ENCODE measurements around the gene CNOT2.
"Not testable (repeated sequence)": the region's sequence is repeated elsewhere in the genome, so short reads cannot be mapped to it uniquely, and the experiment has no call there.

CNOT2 gene

DNA sequence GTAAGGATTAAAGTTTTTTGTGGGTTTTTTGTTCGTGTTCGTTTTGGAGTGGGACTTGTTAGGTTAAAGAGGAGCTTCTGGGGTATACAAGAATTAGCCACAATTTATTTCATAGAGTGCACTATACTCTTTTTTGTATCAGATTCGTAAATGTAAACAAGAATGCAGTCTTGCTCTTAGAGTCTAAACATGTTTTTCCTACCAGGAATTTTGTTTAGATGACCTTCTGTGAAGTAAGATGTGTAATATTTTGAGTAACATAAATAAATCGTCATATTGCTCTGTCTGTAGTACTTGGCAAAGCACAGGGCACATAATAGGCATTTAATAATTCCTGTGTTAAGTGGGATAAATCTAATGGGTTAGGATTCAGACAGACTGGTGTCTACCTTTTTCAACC lies 9.6 kb downstream of the CNOT2 start:
- DNase-seq: no peak

DNA sequence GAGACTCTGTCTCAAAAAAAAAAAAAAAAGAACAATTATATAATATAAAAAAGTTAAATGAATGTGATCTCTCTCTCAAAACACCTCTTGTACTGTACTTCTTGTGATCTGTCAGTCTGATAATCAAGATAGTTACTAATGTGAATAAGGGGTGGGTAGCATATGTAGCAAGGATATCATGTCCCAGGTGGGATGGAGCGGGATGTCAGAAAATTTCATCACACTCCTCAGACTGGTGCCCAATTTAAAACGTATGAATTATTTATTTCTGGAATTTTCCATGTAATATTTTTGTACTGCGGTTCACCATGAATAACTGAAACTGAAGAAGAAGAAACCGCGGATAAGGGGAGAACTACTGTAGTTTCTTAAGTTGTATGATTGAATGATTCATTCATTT lies 11.0 kb downstream of the CNOT2 start:
- no peak for DNase-seq

- no peak for DNase-seq
Observed at GRCh38 chr12:70254846-70255245, 11.6 kb downstream of the CNOT2 start.

- no peak for DNase-seq
Observed at GRCh38 chr12:70255311-70255710, 12.1 kb downstream of the CNOT2 start.

DNA sequence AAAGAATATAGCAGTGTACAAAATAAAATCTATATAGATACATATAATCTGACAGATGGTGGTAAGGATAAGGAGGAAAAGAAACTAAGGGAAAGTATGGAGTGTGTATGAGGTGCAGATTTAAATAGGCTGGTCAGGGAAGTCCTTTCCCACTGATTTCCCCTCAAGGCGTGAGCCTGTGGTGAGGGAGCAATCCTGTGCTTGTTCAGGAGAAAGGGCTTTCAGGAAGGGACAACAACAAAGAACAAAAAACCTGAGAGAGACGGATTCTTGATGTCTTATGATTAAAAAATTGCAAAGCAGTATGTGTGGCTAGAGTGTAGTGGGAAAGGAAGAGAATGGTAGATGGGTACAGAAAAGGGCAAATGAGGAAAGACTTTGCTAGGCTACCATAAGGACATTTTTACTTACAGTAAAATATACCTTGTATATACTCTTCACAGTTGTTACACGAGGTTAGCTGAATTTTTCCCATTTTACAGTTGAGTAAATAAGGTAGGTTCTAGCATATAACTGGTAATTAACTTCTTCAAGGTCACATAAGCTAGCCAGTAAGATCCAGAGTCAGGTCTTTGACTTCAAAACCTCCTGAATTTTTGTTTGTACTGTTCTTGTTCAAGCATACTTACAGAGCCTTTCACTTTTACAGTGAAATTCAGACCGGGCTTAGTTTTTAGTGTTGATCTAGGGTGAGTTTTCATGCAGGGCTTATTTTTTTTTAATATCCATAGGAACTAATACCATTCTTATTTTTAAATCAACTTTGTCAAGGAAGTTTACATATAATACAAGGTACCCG lies 15.6 kb downstream of the CNOT2 start:
- no peak for DNase-seq

GRCh38 chr12:70260646-70261045 lies 17.4 kb downstream of the CNOT2 start:
- DNase-seq: no peak

DNA sequence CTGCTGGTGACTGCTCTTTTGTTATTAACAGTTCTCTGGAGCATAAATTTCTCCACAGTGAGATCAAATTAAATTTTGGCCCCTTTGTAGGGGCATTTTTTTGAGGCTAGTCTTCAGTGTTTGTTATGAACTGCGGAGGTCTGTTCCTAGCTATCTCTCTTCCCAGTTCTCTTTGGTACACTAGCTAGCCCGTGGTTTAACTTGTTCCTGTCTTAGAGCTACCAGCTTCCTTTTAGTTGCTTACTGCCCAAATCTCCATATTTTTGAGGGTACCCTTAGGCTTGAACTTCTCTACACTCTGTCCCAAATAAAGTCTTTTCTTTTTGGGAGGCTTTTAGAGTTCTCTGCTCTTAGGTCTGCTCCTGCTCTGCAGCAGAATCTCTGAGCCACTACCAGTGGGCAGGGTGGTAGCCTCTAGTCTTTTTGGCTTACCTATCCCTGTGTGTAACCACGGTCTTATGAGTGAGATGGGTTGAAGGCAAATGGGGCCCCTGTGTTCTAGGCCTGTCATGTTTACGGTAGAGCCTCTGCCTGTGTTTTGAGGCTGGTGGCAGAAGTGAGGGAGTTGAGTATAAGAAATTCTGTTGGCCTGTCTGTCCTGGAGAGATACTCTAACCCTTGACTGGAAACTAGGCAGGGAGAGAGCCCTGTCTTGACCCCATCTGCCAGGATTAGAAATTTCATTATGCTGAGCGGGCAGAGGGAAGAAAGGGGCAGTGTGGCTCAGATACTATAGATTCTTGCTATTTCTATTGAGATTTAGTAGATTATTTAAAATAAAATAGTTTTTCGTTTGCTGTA lies 21.0 kb downstream of the CNOT2 start:
- no peak for DNase-seq

DNA sequence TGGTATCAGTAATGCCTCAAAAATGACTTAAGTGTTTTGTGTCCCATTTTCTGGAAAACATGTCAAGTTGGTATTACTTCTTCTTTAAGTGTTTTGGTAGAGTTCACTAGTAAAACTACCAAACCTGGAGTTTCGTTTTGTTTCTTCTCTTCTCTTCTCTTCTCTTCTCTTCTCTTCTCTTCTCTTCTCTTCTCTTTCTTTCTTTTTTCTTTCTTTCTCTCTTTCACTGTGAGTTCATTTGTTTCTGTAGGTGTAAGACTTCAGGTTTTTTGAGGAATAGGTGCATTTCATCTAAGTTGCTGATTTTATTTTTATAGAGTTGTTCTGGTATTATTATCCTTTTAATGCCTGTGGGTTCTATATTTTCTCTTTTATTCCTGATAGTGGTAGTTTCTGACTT lies 21.9 kb downstream of the CNOT2 start:
- DNase-seq: no peak

DNA sequence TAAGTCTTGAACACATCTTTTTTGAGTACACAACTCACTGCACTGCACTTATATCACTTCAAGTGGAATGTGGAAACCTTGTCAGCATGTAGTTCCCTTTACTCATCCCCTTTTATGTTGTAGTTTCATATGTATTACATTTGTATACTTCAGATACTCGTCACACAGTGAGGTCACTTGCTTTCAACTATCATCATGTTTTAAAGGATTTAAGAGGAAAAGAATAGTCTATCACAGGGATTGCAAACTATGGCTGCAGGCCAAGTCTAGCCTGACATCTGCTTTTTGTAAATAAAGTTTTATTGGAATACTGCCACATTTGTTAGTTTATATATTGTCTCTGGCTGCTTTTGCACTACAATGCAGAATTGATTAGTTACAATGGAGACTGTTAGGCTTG lies 24.3 kb downstream of the CNOT2 start:
- DNase-seq: no peak

GRCh38 chr12:70268972-70269371 lies 25.7 kb downstream of the CNOT2 start:
- no peak for DNase-seq

GRCh38 chr12:70270108-70270507 lies 26.9 kb downstream of the CNOT2 start:
- DNase-seq: no peak

GRCh38 chr12:70271025-70271424 lies 27.8 kb downstream of the CNOT2 start:
- DNase-seq: no peak

DNA sequence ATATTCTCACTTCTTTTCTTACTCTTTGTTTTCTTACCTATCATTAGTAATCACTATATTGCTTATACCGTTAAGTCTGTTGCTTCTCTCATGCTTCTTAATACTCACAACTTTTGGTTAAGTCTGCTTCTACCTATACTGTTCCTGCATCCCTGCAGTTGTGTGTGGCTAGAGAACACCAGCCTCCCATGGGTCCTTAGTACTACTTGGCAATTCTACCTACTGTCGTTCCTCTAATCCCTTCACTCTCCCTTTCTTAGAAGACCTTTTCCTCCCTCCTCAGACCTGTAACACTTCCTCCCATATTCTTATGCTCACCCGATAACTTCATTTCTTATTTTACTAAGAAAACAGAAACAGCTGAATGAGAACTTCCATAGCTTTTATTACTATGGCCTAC lies 29.3 kb downstream of the CNOT2 start:
- DNase-seq: no peak

- no peak for DNase-seq
Observed at GRCh38 chr12:70275045-70275444, 31.8 kb downstream of the CNOT2 start.

- DNase-seq: no peak
Observed at GRCh38 chr12:70277973-70278372, 34.7 kb downstream of the CNOT2 start.

DNA sequence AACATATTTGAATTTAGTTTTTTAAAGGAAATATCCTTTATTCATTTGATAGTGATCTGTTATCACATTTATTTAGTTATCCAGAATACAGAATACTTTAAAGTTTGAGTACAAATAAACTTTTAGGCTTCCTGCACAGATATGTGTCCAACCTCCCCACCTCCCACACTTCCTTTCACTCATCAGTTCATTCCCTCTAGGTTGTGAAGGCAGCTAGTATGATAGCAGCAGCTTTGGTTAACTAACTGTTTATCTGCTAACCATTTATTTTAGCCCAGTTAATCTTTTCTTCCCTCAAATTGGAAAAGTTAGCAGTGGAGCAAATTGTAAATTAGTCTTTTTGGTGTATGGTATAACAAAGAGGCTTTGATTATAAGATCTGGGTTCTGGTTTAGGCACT lies 35.7 kb downstream of the CNOT2 start:
- no peak for DNase-seq

- no peak for DNase-seq
Observed at GRCh38 chr12:70283232-70283631, 40.0 kb downstream of the CNOT2 start.

DNA sequence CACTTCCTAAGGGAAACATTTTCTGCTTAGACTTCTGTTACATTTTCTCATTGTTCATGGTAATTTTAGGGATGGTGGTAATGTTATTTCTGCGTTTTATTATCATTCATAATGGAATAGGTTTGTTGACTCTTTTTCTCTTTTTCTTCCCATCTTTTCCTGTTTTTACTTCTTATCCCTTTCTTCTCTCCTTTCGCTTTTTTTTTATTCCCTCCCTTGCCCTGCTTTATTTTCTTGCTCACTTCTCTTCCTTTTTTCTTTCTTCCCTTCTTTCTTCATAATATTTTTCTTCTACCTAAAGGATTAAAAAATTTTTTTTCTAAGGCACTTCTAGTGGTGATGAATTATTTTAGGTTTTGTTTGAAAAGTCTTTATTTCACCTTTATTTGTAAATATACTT lies 45.6 kb downstream of the CNOT2 start:
- DNase-seq: no peak

DNA sequence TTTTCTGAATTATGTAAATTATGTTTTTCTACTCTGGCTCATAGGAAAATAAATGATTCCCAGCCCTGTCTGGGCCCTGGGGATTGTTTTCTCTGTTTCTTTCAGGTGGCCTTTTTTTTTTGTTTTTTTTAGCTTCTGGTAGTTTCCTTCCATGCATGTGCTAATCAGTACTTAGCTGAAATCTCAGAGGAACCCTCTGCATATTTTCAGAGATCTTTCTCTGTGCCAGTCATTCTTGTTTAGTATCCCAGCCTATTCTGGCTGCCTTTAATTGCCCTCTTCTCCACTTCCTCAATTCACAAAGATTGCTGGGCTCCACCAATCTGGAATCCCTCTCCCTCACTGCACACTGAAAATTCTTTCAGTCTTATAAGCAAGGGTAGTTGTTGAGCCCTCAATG lies 46.9 kb downstream of the CNOT2 start:
- DNase-seq: no peak

- DNase-seq: no peak
Observed at GRCh38 chr12:70292017-70292776, 49.0 kb downstream of the CNOT2 start.

GRCh38 chr12:70304684-70305555 lies 61.7 kb downstream of the CNOT2 start:
- not testable (repeated sequence) for DNase-seq

GRCh38 chr12:70305794-70306193 lies 62.6 kb downstream of the CNOT2 start:
- no peak for DNase-seq

DNA sequence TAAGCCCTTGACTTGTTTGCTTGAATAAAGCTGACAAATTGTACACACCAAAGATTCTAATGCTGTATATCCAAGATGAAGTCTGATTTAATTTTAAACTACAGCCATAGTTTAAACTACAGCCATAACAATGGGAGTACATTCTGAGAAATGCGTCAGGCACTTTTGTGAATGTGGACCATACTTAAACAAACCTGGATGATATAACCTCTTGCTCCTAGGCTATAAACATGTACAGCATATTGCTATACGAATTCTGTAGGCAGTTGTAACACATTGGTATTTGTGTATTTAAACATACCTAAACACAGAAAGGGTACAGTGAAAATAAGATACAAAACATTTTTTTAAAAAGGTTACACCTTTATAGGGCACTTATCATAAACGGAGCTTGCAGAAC lies 63.4 kb downstream of the CNOT2 start:
- no peak for DNase-seq
